HG03442 (cell line): ENCODE measurements around the gene HHIP.

Source experiments
- ATAC-seq: cut with Tn5 transposase; IDR thresholded peaks from one replicate; pipeline ENCODE4 v1.9.1; 2021; ENCODE audit warnings: mild to moderate bottlenecking, moderate library complexity; ENCODE audit not compliant: unreplicated experiment

Gene HHIP

DNA sequence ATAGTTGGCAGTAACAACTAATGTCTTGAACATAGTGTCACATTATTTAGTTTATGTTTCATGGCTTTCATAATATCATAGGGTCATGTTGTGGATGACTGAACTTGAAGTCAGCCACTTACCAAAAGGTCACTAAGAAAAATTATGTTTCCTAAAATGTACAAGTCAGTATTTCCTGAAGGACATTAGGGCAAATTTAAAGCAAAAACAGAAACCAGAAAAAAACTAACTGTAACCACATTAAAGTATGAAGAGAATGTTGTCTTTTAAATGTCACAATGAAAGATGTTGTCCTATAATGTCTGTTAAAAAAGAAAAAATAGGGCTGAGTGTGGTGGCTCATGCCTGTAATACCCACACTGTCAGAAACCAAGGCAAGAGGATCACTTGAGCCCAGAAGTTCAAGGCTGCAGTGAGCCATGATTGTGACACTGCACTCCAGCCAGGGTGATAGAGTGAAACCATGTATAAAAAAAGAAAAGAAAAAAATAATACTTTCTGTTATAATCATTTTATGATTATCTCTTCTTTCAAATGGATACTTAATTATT lies 55.8 kb downstream of the HHIP start:
- no peak for ATAC-seq

DNA sequence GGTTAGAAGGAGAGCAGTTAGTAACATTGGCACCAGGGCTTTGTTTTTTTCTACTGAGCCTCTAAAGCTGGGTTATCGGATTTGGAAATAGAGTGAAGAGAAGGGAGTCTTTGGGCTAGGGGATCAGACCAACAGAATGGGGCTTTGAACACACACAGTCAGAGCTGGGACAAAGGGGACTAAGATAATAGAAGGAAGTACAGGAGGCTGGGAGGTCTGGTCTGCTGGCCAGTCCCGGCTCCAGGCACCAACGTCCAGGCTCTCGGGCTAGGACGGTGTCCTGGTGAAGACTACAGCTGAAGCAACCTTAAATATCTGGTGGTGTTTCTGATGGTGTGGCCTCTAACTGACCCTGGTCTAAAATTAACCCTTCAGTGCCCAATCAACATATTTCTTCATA lies 57.5 kb downstream of the HHIP start:
- no peak for ATAC-seq

DNA sequence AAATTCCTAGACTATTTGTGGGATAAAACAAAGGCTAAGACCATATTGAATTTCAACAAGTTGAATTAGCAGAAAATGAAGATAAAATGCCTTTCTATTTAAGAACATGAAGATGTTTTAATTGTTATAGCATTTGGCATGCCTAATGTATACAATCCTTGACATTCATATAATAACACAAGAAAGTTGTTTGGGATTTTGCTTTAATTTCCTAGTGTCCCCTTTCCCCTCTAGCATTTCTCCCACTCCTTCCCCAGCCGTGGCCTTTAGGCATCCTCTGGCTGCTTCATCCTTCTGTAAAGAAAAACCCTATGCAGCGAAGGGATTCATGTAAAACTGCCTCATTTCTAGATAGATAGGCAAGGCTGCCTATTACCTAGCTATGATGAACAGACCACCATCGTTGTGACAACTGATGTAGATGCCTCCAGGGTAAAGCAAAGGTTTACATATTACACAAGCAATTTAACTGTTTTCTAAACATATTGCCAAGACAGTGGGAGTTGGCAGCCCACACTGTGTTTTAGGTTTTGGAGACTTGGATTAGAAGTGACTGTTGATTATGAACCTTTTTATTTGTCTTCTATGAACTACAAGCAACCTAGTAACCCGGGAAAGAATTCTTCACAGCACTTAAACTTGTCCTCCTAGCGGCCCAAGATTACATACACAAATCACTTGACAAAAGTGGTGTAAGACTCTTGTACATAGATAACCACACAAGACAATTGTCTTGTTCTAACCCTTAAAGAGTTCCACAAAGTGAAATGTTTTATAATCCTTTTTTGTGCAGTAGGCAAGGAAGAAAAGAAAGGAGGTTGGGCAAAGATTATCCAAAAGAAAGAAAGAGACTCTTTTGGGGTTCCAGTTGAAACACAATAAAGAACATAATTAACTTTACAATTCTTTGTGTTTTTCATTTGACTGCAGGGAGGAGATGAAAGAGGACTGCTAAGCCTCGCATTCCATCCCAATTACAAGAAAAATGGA lies 59.9 kb downstream of the HHIP start:
- ATAC-seq = no peak

DNA sequence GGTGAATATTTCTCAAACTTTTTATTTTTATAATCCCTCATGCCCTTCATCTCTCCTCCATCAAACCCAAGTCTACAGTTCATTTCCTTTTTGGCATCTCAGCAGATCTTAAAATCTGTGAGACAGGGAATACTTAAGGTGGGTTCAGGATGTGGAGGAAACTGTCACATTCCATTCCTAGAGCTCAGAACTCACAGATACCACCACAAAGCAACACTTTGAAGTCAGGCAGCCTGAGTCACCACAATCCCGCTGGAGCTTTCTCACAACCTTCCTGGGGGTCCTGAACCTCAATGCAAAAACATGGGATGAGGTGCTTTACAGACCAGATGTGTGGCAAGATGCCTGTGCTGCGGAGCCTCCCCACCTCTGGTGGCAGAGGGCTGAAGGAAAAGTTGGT lies 63.2 kb downstream of the HHIP start:
- ATAC-seq = no peak

DNA sequence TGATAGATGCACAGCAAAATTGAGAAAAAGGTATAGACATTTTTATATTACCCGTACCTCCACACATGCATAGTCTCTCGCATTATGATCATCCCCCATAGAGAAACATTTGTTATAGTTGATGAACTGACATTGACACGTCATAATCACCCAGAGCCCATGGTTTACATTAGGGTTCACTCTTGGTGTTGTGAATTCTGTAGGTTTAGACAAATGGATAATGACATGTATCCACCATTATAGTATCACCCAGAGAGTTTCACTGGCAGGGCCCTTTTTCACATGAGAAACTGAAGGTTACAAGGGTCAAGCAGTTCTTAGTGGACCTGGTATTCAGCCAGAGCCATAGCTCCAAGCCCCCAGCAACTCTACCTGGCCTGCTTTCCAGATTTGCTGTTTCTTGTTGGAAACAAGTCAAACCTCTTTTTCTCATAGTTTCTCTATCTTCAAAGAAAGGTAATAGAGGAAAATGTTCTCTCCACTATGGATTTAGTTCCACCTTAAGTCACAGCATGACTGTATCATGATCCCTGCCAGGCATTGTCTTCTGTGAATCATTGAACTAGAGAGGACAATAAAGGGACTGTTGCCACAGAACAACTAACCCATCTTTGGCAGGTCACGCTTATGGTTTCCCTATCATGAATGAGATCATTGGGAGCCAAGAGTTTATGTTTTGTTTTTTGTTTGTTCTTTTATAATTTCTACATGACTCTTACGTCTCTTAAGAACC lies 64.0 kb downstream of the HHIP start:
- no peak for ATAC-seq

DNA sequence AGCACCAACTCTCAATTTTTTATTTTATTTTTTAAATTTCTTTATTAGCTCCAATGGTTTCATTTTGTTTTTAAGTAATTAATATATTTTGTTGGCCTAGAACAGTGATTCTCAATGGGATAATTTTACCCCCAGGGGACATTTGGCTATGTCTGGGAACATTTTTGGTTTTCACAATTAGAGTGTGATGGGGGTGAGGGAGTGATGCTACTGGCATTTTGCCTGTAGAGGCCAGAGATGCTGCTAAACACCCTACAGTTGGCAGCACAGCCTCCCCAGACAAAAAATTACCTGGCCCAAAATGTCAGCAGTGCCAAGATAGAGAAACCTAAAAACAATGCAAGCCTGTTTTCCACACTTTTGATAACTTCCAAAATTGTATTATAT lies 64.6 kb downstream of the HHIP start:
- no peak for ATAC-seq

DNA sequence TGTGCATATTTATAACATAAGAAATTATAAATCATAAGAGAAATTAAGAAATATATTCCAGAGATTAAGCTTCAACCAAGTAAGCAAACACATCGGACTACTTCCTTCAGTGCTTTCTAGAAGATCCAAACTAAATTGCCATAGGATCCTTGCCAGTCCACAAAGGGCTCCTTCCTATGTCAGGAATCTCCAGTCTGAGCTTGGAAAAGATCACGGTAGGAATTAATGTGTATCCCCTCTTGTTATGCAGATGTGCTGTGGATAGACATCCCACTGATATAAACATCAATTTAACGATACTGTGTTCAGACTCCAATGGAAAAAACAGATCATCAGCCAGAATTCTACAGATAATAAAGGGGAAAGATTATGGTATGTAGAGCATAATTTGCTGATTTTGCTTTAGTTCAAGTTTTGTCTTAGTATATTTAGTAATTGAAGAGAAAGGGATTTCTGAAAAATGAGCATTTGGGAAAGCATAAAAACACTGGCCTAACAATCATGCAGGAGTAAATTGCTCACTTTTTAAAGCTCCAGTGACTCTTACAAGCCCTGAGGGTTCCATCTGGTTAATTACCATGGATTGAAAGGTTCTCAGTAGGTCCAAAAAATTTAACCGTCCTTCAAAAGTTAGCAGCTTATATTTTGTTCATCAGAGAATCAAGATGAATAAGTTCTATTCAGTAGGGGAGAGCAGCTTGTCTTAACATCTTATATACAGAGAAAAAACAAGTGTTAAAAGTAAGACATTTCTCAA lies 65.9 kb downstream of the HHIP start:
- ATAC-seq = no peak

DNA sequence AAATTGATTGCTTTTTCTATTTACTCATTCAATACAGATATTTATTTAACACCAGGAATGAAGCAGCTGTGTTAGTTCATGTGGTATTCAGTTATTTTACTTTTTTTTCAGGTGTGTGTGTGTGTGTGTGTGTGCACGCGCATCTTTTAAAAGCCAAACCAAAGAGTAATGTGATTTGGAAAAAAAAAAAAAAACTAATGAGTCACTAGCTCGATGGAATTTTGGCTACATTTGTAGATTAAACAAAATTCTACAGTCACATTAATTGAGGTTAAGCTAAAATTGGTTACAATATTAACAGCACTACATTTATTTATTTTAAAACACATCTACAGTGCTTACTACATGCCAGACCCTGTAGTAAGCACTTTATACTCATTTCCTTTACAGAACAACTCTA lies 66.8 kb downstream of the HHIP start:
- ATAC-seq = no peak

DNA sequence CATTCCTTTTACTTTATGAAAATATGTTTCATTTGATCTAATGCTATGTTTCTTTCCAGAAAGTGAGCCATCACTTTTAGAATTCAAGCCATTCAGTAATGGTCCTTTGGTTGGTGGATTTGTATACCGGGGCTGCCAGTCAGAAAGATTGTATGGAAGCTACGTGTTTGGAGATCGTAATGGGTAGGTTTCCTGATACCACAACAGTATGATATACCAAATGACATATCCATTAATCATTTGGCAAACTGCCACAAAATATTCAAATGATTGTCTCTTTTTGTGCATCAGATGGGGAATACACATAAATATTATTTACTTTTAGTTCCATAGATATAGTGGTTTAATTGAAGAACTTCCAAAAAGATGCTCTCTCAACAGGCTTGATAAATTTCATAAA lies 68.2 kb downstream of the HHIP start:
- no peak for ATAC-seq

DNA sequence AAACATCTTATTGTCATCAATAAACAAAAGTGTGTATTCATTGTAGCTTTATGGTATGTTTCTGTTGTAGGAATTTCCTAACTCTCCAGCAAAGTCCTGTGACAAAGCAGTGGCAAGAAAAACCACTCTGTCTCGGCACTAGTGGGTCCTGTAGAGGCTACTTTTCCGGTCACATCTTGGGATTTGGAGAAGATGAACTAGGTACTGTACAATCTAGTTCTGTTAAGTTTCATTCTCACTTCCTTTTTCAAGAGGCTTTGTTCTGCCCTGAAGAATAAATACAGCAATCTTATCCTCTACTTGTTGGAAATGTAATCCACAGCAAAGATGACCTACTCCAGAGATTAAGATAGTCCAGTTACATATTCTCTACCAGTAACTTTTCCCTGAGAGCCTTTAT lies 69.3 kb downstream of the HHIP start:
- ATAC-seq = peak; percentile 80

DNA sequence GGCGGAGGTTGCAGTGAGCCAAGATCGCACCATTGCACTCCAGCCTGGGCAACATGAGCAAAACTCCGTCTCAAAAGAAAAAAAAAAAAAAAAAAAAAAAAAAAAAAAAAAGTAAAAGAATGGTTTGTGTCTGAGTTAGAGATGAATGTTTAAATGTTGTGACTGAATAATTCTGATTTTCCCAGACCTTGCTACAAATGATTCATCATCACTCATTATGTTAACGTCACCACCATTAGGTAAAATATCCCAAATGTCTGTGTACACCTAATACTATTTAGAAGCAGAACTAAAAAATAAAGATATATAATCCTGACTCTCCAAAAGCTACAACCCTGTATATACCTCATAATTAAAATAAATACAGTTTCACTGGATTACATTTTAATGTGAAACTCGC lies 70.8 kb downstream of the HHIP start:
- no peak for ATAC-seq

DNA sequence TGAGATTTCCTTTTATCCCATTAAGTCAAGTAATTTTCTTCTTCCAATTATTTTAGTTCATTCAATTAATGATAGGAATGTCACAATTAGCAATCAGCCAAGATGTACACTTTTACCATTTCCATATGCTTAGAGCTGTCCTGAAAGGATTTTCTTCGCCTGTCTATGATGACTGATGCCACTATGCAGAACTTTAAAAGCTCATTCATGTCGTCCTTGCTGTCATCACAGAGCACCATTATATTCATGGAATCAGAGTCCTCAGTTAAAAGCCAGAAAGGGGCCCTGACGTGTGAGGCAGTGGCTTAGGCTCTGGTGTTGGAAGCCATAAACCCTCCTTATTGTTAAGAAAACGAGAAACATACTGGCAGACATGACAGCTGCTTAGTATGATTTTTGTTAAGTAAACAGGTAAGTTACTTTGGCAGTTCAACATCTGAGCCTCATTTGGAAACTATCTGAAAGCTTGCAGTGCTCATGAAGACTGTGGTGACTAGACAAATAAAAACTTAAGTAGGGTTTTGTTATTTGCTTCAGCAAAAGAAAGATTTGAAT lies 73.1 kb downstream of the HHIP start:
- no peak for ATAC-seq

DNA sequence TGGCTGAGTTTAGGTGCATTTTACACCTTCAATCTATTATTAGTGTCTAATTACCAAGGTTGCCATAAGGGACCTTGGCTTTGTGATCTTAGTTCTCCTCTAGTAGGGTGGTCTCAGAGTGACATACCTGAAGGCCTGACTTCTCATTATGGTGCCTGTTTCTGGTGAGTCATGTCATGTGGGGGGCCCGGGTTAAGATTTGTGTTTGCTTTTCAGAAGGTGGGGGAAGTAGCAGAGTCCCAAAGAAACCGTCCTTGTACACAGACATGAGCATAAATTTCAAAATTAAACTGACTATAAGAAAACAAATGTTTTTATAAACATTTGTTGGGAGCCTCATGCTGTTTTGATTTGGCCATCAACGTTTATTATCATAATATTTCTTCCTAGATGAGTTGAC lies 74.5 kb downstream of the HHIP start:
- no peak for ATAC-seq

DNA sequence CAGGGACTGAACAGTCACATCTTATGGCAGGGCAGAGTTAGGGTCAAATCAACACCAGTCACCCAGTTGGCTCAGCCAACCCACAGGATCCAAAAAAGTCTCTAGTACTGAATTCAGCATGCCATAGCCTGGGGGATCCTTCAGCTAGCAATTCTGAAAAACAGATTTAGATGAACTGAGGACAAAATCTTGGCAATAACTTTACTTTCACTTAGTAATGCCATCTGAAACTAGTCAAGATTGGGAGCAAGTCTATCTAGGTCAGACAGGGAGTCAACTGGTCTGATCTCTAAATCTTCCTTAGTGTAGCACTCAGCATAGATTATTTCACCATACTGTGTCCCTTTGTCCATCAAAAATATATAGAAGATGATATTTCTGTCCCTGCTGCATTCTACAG lies 76.0 kb downstream of the HHIP start:
- ATAC-seq = no peak

DNA sequence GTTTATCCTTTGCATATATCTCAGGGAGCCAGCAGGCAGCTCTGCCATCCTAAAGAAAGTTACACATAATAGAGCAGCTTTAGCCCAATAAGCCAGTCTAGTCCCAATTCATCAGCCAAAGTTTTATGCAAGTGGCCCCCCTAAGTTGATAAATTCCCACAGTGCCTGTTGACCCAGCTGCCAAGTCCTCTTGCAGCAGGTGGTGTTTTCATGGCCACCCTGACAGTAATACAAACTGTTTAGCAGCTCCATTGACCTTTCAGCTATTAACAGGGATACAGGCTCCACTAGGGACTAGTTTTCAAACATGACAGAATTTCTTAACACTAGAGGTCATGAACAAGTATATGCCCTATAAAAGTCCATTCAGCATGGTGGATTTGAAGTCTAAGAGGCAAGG lies 77.5 kb downstream of the HHIP start:
- no peak for ATAC-seq

DNA sequence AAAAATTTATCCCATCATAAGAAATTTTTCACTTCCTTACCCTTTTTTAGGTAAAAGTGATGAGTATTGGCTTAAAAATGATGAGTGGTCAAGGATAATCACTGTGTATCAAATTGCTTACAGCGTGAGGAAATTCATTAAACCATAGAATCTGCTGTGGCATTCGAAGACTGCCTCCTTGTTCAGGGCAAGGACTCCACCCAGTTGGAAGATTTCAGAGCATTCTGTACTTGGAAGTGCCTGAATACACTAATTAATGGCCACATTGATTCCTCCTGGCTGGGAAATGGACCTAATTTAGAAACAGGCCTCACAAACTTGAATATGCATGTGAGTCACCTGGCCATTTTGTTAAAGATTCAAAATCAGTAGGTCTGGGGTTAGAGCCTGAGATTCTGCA lies 83.2 kb downstream of the HHIP start:
- ATAC-seq = no peak

DNA sequence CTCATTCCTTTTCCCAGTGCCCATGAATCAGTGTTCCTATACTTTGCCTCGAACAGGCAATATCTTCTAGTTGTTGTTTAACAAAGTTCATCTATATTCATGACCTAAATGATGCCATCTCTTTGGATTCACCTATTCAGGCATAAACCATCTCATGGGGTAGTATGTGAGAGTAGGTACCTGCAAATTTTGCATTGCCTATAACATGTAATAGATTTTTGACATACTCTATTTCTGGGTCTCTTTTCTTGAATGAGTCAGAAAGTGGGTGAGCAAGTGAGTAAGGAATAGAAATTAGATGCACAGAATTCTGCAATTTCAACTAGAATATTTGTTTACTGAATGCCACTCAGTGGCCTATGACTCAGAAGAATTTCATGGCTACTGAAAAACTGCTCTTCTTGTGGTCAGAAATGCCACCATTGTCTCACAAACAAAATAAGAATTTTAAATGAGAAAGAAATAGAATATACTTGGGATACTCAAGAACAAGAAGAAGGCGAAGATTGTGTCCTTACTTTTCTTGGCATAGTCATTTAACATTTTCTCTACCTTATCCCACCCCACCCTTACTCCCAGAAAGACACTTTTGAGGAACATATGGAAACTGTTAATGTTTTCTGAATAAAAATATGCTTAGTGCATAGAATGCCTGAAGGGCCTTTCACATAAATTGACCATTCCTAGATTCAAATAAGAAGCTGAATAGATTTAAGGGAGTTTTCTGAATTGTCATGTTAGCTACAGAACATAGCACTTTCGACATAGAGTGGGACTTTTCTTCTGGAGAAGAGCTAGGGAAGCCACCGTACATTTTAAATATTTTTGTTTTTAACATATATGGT lies 86.8 kb downstream of the HHIP start:
- ATAC-seq = no peak

DNA sequence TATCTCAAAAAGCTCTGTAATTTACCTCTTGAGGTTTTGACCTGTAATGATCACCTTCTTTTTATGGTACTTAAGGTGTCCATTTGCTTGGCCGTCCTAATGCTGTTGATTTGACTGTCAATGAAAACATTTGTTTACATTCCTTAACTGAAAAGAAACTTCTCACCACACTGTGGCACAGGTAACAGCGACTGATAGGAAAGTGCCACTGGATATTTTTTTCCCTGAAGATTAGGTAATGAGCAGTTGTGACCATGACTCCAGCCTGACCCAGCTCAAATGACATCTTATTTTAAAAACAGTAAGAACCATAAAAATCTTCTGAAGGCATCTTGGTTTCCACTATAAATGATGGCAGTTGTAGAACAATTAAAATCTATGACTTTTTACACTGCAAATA lies 87.6 kb downstream of the HHIP start:
- ATAC-seq = no peak

DNA sequence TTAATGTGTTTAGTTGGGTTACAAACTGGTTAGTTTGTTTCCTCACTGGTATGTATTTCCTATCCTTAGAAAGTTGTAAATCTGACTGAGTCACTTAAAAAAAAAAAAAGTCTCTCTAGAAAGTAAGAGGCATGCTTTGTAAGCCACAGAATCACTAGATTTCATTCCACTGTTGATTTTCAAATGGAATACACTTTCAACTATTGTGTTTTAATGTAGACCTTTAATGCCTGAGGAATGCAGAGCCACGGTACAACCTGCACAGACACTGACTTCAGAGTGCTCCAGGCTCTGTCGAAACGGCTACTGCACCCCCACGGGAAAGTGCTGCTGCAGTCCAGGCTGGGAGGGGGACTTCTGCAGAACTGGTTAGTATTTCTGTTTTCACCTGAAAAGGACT lies 88.6 kb downstream of the HHIP start:
- no peak for ATAC-seq

DNA sequence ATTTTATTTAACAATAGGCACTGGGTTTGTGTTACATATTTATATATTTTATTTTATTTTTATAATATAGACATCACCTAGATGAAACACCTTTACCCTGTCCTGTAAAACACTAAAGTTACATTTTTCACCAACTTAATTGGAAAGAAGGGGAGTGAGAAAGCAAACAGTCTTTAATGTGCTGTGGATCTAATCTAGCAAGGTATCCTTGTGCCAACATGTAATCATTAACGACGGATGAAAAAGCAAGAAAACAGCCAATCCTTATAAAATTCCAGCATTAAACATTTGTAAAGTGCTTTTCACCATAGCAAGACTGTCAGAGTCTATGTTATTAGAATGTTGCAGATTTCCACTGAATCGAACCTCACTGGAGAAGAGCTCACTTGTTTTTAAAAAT lies 92.7 kb downstream of the HHIP start:
- ATAC-seq = no peak
